Stimulated activated CD8-positive, alpha-beta memory T cell treated with anti-CD3 and anti-CD28 coated beads, Interleukin-15, amount 100 ng/mL, for 48 hours (primary cell): ENCODE results near the gene CLDN11.

Experiments
- DNase-seq, 2 donors: peaks; one replicate each; pipeline ENCODE4 v3.0.0-alpha.2; 2020; ENCODE audit warnings: low read depth in 2 of 2

The CLDN11 gene

GRCh38 chr3:170426240-170426797, 7.7 kb downstream of the CLDN11 start:
- no peak for DNase-seq

GRCh38 chr3:170428095-170428494, 9.4 kb downstream of the CLDN11 start:
- no peak for DNase-seq

- DNase-seq = no peak
Observed at GRCh38 chr3:170429050-170429449, 10.4 kb downstream of the CLDN11 start.

DNA sequence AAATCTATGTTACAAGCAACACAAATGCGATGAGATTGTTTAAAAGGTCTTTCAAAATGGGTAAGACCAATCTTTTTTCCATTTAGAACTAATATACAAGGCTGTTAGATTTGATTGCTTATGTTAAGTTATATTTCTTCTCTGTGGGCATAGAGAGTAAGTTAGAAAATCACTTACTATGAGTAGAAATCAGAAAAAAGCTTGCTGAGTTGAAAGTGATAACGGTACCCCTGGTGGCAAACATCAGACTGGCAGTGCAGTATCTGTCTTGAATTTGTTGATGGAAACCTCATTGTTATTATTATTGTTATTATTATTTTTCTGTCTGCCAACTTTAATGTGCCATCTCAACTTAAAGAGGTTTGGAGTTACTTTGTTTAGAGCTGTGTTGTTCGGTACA, 12.4 kb downstream of the CLDN11 start:
- DNase-seq = no peak

DNA sequence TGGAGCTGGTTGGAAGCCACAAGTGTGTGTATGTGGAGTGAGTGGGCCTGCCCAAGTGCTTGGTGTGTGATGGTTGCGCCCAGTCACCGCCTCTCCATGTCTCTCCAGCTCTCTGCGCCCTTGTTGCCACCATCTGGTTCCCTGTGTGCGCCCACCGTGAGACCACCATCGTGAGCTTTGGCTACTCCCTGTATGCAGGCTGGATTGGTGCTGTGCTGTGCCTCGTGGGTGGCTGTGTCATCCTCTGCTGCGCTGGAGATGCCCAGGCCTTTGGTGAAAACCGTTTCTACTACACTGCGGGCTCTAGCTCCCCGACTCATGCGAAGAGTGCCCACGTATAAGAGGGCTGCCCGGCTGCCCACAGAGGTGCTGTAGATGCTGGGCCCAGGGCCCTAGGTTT, 13.7 kb downstream of the CLDN11 start:
- no peak for DNase-seq

DNA sequence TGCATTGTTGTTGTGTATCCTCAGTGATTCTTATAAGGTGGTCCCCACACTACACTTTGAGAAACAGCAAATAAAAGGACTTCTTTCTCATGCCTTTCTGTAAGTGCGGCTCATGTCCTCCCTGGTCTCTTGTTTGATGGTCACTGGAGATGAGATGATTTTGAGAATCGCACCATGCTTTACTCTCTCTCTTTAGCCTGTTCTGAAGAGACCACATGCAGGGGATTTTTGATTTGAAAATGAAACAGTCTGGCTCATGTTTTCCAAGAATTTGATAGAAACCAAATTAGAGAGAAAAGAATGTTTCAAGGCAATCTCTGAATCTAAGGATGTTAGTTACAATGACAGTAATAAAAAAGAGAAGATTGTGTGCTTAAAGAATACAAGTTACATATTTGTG, 18.0 kb downstream of the CLDN11 start:
- DNase-seq = no peak

DNA sequence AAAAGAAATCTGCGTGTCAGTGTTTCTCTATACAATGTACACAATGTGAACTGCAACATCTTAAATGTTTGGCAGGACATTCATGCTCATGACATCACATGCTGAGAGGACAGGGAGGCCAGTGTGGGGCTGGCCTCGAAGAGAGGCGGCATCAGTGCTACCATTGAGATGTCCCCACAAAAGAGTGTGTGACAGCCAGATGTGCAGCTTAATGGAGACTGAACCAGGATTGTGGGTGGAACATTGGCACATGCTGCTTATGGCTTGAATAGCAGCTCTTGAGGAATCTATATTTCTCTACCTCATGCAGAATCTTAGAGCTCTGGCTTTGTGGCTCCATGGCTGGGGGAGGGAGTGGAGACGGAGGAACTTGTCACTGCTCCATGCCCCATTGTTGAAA, 18.5 kb downstream of the CLDN11 start:
- DNase-seq = no peak

DNA sequence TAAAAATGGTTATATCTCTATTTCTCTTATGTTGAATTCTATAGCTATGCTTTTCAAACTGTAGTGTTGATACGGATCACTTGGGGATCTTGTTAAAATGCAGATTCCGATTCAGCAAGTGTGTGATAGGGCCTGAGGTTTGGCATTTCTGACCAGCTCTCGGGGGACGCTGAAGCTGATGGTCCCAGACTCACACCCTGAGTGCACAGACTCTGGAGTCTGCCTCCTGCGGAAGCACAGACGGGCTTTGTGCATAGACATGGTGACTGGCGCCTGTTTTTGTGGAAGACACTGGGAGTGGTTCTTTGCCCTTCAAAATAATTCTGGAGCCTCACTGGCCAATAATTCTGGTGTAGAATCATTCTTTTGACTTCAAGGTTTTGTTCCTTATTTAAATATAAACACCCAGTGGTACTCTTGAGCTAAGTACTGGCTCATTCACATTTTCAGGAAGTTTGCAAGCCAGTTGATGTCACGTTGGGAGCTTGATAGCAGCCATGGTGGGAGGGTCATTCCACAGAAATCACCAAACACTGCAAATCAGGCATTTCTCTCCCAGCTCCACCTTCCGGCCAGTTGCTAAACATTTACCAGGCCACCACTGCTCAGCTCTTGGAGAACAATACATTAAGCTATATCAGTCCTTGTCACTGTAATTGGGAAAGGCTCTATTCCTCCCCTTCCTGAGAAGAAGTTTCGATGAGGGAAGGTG, 19.2 kb downstream of the CLDN11 start:
- no peak for DNase-seq

DNA sequence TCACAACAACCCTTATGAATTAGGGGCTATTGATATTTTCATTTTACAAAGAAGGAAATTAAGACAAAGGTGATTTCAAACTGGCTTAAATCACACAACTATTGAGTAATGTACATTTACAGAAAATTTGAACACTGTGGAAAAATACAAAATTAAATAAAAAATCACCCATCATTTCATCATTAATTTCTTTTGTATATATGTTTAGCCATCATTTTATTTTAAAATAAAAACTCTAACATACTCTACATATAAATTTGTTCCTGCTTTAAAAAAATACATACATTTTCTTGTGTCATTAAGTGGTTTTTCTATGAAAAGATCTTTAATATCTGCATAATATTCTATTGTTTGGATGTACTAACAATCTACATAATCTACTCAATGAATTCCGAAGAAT, 20.2 kb downstream of the CLDN11 start:
- no peak for DNase-seq

DNA sequence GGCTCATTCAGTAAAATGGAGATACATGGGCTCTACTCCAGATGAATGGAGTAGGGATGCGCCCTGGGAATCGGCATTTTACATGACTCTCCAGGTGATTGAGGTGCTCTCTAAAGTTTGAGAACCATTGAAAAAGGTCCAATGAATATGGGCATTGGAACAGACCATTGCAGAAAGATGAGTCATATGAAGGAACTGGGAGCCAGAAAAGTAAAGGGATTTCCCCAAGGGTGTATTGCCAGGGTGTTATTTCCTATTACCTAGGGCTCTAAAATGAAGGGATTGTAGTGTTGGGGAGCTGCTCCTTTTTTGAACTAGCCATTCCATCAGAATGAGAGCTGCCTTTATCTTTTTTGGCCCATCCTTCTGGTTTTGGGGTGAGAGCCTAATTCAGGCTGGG, 21.7 kb downstream of the CLDN11 start:
- DNase-seq = no peak

DNA sequence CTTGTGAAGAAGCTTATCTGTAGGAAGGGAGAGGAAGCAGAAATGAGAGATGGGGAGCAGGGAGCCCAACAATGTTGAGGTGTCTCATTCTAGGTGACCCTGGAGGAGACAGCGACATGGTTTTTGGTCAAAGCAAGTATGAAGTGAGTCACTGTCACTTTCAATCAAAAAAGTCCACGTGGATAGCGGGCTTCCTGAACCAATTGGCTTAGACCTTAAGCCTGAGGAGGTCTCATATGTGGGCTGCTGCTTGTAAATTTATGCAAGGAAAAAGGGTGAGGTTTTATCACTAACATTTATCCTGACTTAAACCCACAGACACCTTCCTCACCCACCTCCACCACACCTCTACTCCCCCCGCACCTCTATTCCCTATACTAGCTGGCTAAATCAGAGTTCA, 22.7 kb downstream of the CLDN11 start:
- no peak for DNase-seq

GRCh38 chr3:170442947-170443346, 24.3 kb downstream of the CLDN11 start:
- DNase-seq = no peak

- DNase-seq = no peak
Observed at GRCh38 chr3:170443457-170443856, 24.8 kb downstream of the CLDN11 start.

- DNase-seq = no peak
Observed at GRCh38 chr3:170448584-170448983, 29.9 kb downstream of the CLDN11 start.

GRCh38 chr3:170450039-170450438, 31.4 kb downstream of the CLDN11 start:
- DNase-seq = no peak

GRCh38 chr3:170454509-170454908, 35.8 kb downstream of the CLDN11 start:
- DNase-seq = no peak

DNA sequence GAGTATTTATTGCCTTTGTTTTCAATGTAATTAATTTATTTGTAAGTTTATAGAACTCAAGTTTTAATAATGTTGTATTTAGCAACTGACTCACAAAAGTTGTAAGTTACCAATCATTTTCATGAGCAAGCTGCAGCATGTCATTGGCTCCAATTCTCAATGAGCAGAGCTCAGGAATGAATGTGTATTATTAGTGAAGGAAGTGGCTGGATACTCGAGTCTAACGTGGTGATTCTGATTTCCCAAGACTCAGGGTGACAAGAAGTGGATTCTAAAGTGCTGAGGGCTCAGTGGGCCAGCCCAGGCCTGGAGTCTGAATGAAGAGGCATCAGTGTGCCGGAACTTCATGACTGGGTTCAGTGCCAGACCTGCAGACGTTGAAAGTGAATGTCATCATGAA, 39.6 kb downstream of the CLDN11 start:
- DNase-seq = no peak

DNA sequence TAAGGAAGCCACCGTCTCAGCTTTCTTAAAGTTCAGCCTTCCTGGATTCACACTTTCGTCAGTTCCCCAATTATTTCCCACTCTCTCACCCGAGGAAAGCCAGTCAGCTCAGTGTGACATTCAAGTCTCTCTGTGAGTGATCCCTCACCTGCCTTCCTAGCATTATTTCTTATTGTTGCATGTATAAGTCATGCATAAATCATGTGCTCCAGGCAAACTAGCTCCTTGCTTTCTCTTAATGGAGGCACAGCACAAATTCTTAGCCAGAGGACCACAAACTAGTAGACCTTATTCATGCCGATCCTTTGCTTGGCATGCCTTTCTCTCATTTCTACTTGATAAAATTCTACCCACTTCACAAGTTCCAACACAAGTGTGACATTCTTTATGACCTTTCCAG, 44.3 kb downstream of the CLDN11 start:
- no peak for DNase-seq

DNA sequence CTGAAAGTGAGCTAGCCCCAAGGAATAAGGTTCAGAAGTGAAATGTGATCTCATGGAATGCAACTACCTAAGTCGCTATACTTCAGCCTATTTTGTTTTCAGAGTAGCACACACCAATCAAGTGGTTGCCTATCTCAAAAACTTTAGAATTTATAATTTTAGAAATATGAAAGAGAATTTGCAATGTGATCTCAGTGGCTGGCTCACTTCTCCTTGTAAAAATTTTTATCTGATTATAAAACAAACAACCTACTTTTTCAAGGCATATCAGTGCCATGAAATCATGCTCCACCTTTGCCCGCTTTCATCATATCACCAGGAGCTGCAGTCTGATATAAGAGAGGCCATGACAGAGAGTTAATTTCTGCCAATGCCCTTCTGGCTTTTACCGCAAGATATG, 47.3 kb downstream of the CLDN11 start:
- no peak for DNase-seq

DNA sequence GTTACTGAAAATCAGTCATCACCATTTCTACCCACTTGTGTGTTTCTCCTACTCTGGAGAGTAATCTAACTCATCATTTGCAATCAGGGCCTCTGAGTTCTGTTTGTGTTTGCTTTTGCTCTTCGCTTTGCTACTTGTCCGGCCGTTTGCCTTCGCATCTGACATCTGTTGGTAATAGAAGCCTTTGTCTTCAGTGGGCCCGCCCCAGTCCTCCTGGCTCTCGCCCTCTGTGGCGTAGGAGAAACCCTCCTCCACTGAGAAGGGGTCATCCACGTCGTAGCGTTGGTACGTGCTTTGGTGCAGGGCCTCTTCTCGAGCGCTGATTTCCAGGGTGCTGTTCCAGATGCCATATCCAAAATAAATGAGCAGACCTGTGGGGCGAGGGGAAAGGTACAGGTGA, 48.3 kb downstream of the CLDN11 start:
- no peak for DNase-seq

DNA sequence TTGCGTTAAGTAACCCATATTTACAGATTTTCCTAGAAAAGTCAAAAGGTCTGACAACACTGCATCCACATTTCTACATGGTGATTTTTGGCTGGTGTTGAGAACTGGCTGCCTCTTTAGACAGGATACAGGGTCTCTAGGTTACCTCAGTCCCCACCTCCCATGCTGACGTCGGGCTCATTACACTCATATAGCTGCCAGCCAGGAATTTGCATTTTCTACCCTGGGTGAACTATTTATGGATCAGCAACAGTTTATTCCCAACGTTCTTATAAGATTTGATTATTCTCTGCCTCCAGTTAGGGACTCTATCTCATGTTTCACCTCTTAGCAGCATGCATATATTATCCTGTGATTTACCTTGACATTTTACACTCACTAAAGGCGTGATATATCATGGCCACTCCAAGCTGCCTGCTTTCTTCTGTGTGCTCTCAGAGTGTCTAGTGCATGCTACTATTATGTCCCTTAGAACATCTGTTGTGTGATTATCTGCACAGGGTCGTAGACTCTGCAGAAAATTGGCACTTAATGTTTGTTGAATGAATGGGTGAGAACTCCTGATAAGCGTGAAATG, 49.0 kb downstream of the CLDN11 start:
- DNase-seq = no peak

GRCh38 chr3:170469151-170470062, 50.7 kb downstream of the CLDN11 start:
- no peak for DNase-seq
